NCI-H748 (cell line): Measurements from ENCODE around the gene TEX36.
"Not testable (repeated sequence)": the region's sequence is repeated elsewhere in the genome, so short reads cannot be mapped to it uniquely, and the experiment has no call there.

Experiments
- DNase-seq: peaks from one replicate; lab custom pipeline; 2025; ENCODE audit not compliant: unreplicated experiment; lab: John Stamatoyannopoulos, UW

Gene TEX36

GRCh38 chr10:125692601-125693523 is 9.9 kb upstream of the TEX36 start:
- DNase-seq: no peak

DNA sequence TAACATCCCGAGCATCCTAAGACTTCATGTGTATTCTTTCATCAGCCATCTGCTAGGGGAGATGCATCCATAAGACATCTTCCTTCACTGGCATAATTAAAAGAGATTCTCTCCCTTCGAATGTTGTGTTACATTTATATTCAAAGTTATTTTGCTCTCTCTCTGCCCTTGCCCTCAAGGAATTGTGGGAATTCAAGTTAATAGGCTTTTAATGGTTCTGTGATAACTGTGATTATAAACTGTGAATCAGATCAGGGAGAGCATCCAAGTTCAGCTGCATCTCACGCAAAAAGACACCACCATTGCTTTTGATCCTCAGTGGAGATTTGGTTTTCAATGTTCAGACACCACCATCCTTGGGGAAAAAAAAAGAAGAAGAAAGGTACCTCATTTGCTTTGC is 9.2 kb upstream of the TEX36 start:
- DNase-seq: no peak

DNA sequence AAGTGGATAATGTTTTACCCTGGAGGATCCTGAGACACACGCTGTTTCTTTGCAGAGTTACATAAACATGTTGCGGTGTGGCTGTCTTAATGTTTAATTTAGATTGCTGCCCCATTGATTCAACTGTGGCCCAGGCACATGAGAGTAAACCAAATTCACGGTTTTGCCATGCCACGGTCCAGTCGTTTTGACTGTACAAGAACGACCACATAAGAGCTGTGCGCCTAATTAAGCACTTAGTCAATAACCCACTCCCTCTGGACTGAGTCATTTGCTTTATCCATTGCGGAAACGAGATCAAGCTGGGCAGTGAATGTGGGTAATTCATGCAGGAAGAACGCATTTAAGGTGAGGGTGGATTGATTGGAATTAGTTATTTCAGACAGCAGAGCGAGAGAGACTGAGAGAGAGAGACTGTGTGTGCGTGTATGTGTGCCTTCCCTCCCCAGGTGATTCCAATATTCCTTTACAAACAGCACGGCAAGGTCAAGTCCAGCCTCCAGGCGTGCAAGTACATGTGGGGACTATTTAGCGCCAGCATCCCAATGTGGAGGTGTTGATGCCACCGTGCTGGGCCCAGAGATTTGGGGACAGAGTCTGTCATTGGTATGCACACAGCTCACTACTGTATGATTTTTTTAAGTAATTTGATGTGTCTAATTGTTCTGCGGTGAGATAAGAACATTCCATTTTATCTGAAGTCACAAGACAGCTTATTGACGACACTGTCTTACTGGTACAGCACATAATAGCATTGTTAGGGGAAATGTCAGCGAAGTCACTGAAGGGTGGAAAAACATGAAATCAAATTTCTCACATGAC is 8.4 kb upstream of the TEX36 start:
- DNase-seq: peak; percentile 67

DNA sequence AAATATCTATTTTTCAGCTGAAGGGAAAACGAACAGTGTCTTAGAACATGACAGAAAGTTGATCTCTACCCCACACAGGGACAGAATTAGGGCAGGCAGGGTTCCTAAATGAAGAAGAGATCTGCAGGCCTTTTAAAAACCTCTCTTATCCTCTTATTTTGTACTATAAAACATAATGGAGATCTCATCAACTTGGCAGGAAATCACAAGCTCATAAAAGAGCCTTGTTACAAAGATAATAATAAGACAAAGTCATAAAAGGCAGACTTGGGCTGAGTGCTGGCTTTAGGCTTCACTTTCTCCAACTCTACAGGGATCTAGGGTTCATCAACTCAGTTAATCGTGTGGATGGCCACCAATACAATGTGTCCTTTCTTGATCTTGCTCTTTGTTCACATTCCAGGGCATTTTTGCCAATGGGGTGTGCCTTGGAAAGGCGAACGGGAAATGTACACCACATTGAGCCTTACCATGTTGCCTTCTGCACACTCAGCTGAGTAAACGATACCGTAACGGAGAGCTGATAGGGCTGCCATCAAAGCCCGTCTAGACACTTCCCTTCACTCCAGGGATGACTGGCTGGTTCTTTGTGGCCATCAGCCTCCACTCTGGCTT is 7.1 kb upstream of the TEX36 start:
- peak; percentile 48 for DNase-seq

DNA sequence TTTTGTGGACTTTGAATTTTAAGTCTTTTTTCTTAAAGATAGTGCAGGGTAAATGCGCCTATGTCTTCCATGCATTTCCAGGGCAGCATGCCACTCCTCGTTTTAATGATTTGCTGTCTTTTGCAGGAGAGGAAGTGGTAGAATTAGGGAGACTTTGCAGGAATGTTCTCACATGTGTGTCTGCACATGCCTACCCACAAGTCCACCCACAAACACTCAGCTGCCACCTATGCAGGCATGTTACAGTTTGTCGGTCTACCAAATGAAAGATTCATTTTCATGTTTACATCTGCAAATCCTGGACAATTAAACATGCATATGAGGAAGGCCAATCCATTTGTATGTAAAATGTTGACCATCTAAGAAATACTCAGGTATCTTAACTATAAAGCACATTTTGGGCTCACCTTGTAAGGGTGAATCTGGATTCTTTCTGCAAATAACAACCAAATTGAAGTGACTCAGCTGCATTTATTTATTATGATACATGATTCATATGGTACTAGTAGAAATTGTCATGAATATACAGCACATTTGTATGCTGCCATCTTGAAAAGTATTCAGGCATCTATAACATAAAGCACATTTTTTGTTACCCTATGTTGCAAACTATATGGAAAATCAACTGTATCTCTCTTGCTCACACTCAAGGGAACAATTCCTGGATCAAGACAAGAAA is 4.7 kb upstream of the TEX36 start:
- no peak for DNase-seq

- no peak for DNase-seq
Measured at GRCh38 chr10:125684581-125684980, 1.6 kb upstream of the TEX36 start.

- no peak for DNase-seq
Measured at GRCh38 chr10:125683821-125684220, 858 bp upstream of the TEX36 start.

DNA sequence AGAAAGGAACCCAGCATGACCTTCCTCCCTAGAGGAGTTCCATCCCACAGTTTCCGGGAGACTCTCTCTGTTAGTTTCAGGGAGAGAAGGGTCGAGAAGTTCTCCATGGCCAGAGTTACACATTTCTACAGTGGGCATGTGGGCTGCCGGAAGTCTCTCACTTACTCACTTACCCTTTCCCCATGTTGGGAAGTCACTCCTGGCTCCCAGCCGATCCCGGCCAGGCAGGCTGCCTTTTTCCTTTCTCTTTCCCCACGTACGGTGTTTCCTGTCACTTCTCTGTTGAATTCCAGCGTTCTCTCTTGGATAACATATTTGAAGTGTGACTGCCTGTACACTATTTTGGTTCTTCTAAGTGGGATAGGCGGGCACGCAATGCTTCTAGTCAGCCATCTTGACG is 3.5 kb downstream of the TEX36 start:
- no peak for DNase-seq

DNA sequence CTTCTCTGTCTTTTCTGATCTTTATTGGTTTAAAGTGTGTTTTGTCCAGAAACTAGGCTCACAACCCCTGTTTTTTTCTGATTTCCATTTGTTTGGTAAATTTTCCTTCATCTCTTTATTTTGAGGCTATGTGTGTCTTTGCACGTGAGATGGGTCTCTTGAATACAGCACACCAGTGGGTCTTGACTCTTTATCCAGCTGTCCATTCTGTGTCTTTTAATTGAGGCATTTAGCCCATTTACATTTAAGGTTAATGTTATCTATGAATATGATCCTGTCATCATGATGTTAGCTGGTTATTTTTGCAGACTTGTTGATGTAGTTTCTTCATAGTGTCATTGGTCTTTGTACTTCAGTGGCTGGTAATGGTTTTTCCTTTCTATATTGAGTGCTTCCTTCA is 10.1 kb downstream of the TEX36 start:
- no peak for DNase-seq

DNA sequence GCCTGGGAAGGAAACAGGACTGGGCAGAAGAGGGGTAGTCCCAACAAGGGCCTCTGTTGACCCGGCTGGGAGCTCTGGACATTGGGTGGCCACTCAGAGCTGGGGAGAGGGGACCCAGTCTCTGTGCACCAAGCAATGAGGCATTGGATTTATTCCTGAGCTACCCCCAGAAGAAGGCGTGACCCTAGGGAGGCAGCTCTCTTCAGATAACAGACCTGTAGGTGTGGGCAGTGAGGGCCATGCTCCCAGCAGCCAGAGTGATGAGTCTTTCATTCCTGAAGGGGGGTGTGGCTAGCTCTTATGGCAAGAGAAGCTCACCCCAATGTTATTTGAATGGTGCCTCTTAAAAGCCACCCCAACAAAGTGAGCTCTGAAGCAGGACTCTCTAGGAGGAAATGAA is 20.4 kb downstream of the TEX36 start:
- DNase-seq: no peak

- DNase-seq: peak; percentile 36
Measured at GRCh38 chr10:125661941-125662515, 20.9 kb downstream of the TEX36 start.

- no peak for DNase-seq
Measured at GRCh38 chr10:125661431-125661940, 21.5 kb downstream of the TEX36 start.

DNA sequence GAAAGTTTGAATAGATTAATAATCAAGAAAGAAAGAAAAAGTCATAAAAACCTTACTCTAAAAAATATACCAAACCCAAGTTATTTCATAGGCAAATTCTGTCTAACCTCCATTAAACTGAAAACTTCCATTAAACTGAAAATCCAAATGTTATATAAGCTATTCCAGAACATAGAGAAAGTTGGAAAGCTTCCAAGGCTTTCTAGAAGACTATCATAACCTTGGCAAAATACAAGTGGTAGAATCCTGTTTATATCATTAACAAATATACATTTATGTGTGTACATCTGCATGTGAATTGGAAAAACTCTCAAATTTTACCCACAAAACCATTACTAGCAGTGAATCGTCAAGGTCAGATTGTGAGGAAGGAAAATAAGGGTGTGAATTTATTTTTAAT is 23.9 kb downstream of the TEX36 start:
- no peak for DNase-seq

DNA sequence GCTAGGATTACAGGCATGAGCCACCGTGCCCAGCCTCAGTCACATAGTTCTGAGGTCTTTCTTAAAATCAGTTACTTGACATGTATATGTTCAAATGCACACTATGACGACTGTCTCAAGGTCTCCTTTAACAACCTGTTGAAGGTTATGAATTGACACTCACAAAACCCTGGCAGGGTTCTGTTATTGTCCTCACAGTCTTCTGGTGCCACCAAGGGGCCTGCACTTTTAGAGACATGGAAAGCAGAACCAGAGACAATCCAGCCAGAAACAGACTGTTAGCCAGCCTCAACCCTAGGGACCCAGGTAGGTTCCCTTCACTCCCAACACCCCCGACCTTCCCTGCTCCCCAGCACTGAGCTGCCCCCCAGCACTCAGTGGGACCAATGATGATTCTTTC is 26.4 kb downstream of the TEX36 start:
- DNase-seq: no peak

GRCh38 chr10:125653113-125653512 is 29.9 kb downstream of the TEX36 start:
- not testable (repeated sequence) for DNase-seq

GRCh38 chr10:125646311-125646710 is 36.7 kb downstream of the TEX36 start:
- DNase-seq: no peak

DNA sequence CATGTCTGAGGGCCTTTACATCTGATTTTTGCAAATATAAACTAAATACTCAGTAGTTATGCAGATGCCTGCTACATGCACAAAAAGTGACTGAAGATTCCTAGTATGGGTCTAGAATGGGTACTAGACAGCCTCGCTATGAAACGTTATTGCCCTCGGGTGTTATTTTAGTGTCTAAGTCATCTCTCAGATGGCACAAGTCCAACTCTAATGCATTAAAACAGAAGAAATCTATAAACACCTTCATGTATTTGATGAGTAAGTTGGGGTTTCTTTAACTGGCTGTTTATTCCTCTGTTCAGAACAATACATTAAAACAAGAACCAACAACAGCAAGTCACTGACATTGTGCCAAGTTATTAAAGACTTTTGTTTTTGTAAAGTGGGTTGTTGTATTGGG is 41.6 kb downstream of the TEX36 start:
- no peak for DNase-seq

DNA sequence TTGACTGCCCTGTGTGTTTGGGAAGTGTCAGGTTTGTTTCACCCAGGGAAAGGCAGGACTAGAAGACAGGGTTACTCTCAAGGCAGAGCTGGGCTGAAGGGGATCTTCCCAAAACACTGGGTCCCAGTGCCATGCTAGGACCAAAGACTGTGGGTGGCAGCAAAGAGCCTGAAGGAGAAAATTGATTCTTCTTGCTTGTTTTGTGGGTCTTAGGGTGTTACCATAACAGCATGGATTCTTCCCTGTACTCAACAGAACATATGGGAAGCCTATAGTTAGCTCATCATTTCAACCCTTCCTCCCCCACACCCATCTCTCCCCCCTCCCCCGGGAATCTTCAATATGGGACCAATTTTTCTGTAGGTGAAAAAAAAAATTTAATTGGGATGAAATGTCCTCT is 42.3 kb downstream of the TEX36 start:
- no peak for DNase-seq

DNA sequence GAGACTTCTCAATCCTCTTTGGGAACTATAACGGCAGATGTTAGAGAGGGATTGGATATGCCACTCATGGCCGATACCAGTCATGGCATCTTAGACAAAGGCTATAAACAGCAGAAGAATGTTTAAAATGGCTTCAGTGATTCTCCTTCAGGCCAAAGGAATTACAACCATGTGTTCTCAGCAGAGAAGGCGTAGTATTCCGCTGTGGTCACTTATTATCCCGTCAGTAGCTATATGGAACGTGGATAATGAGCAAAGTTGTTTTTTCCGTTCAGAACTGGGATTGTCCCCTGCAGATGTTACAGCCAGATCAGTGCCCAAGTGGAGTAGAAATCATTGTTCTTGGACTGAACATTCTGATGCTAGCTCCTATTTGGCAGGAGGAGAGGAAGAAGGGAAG is 43.1 kb downstream of the TEX36 start:
- no peak for DNase-seq

- no peak for DNase-seq
Measured at GRCh38 chr10:125638555-125638954, 44.4 kb downstream of the TEX36 start.

- DNase-seq: no peak
Measured at GRCh38 chr10:125637496-125637895, 45.5 kb downstream of the TEX36 start.
